Esophagus (tissue), 2 donors: ENCODE data around the gene TMEM43. TPM values are rescaled to one million over a fixed set of nuclear protein-coding genes. Genes with fewer than 3 reads are reported as not detected.

ENCODE experiments used
- H3K27ac ChIP-seq, 2 donors: one replicate each; pipeline ENCODE4 v1.5.1; 2013; ENCODE audit warnings: low read depth in 2 of 2, mild to moderate bottlenecking in 2 of 2, inconsistent platforms in 1 of 2, low read length in 1 of 2, moderate library complexity in 1 of 2
- H3K27me3 ChIP-seq, 2 donors: one replicate each; pipeline ENCODE4 v1.6.1; 2013; ENCODE audit warnings: low read length in 2 of 2, control low read depth in 1 of 2, mild to moderate bottlenecking in 1 of 2; ENCODE audit not compliant: insufficient read depth in 2 of 2, control insufficient read depth in 1 of 2
- H3K36me3 ChIP-seq, 2 donors: one replicate each; pipeline ENCODE4 v1.6.1; 2013; ENCODE audit warnings: low read length in 1 of 2; ENCODE audit not compliant: control insufficient read depth in 2 of 2, insufficient read depth in 2 of 2
- H3K4me1 ChIP-seq, 2 donors: one replicate each; pipeline ENCODE4 v1.6.1; 2013; ENCODE audit warnings: low read length in 1 of 2; ENCODE audit not compliant: control insufficient read depth in 2 of 2, insufficient read depth in 2 of 2
- H3K4me3 ChIP-seq, 2 donors: one replicate each; pipeline ENCODE4 v1.5.1; 2013; ENCODE audit warnings: low read length in 2 of 2, mild to moderate bottlenecking in 2 of 2, low read depth in 1 of 2, moderate library complexity in 1 of 2
- H3K9me3 ChIP-seq, 2 donors: one replicate each; pipeline ENCODE4 v1.6.1; 2013; ENCODE audit warnings: mild to moderate bottlenecking in 2 of 2, low read depth in 1 of 2, low read length in 1 of 2, moderate library complexity in 1 of 2; ENCODE audit not compliant: control insufficient read depth in 2 of 2, insufficient read depth in 1 of 2
- WGBS, 2 donors: extraction: QIAGEN DNeasy Blood & Tissue Kit; methylation state at CpG; one replicate each; pipeline ENCODE4 v1.1.7; 2013; 5-methylcytosine and 5-hydroxymethylcytosine counted together
- polyA plus RNA-seq, 2 donors: library from polyadenylated mRNA; stranded (reverse); fragments of 200-250 nt; gene quantifications; one replicate each; pipeline ENCODE4 v1.2.3, GENCODE V29; 2013
- donor health status: healthy with polysubstance abuse.
- donor health status: Bipolar disorder and iron deficiency.

TMEM43 gene
- polyA plus RNA-seq, 2 donors, result 41.4 to 45.6 TPM

DNA sequence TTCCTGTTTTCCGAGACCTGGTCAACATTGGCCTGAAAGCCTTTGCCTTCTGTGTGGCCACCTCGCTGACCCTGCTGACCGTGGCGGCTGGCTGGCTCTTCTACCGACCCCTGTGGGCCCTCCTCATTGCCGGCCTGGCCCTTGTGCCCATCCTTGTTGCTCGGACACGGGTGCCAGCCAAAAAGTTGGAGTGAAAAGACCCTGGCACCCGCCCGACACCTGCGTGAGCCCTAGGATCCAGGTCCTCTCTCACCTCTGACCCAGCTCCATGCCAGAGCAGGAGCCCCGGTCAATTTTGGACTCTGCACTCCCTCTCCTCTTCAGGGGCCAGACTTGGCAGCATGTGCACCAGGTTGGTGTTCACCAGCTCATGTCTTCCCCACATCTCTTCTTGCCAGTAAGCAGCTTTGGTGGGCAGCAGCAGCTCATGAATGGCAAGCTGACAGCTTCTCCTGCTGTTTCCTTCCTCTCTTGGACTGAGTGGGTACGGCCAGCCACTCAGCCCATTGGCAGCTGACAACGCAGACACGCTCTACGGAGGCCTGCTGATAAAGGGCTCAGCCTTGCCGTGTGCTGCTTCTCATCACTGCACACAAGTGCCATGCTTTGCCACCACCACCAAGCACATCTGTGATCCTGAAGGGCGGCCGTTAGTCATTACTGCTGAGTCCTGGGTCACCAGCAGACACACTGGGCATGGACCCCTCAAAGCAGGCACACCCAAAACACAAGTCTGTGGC, 16.9 kb downstream of the TMEM43 start:
- Histone ChIP-seq H3K36me3 (peaks cover 8 to 50% of the 10 kb centered on the region in 2 donors), H3K27ac (peak overlapping the region in 1 of 2 donors; percentile 52)

DNA sequence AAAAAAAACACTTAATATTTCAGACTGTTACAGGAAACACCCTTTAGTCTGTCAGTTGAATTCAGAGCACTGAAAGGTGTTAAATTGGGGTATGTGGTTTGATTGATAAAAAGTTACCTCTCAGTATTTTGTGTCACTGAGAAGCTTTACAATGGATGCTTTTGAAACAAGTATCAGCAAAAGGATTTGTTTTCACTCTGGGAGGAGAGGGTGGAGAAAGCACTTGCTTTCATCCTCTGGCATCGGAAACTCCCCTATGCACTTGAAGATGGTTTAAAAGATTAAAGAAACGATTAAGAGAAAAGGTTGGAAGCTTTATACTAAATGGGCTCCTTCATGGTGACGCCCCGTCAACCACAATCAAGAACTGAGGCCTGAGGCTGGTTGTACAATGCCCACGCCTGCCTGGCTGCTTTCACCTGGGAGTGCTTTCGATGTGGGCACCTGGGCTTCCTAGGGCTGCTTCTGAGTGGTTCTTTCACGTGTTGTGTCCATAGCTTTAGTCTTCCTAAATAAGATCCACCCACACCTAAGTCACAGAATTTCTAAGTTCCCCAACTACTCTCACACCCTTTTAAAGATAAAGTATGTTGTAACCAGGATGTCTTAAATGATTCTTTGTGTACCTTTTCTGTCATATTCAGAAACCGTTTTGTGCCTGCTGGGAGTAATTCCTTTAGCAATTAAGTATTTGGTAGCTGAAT, 17.9 kb downstream of the TMEM43 start:
- H3K27ac ChIP-seq, result peak overlapping the region; percentile 67 to 74
- no peak overlapping the region for H3K4me3 ChIP-seq
- WGBS, 2 donors, result 38 to 52% methylated on average over 8 of the region's 8 CpGs
- H3K4me1 ChIP-seq, result peaks cover 2 to 9% of the 10 kb centered on the region in 2 donors
- H3K27me3 ChIP-seq, result no peaks in the 10 kb centered on the region
- H3K36me3 ChIP-seq, result peaks cover 8 to 56% of the 10 kb centered on the region in 2 donors
- no peaks in the 10 kb centered on the region for H3K9me3 ChIP-seq

More for the DNA sequence above, 16.9 kb downstream of the TMEM43 start:
- H3K9me3 ChIP-seq, result no peaks in the 10 kb centered on the region
- no peaks in the 10 kb centered on the region for H3K27me3 ChIP-seq
- peaks cover 8 to 14% of the 10 kb centered on the region in 2 donors for H3K4me1 ChIP-seq
- H3K4me3 ChIP-seq, result no peak overlapping the region
- 82 to 84% methylated on average over 19 of the region's 19 CpGs for WGBS, 2 donors

DNA sequence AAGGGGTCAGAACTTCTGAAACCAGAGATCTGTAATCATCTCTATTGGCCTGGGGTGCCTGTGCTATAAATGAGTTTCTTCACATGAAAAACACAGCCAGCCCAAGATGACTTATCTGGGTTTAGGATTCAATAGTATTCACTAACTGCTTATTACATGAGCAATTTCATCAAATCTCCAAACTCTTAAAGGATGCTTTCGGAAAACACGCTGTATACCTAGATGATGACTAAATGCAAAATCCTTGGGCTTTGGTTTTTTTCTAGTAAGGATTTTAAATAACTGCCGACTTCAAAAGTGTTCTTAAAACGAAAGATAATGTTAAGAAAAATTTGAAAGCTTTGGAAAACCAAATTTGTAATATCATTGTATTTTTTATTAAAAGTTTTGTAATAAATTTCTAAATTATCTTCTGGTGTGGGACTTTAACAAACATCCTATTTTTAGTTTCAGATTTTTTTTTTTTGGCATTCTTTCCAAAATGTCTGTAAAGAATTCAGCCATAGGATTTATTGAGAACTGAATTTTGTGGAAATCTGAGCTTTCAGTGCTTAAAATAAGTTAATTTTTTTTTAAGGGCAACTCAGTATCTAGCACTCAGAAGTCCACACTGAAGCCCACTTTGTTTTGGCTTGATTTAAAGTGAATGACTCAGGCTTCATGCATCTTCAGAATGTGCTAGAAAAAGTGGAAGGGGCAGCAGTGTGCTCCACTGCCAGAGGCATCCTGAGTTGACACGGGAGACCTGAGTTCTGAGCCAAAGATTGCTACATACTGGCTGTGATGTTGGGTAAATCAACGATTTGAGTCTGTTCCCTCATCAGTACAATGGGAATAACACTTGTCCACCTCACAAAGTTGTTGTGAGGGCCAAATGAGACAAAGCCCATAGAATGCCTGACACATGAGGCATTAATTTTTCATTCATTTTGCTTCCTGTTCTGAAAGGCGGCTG, 18.7 kb downstream of the TMEM43 start:
- Histone ChIP-seq H3K9me3 (no peaks in the 10 kb centered on the region), H3K4me3 (no peak overlapping the region), H3K4me1 (peaks cover 0 to 9% of the 10 kb centered on the region in 2 donors), H3K36me3 (peaks cover 8 to 58% of the 10 kb centered on the region in 2 donors), H3K27me3 (no peaks in the 10 kb centered on the region), H3K27ac (peak overlapping the region; percentile 84 to 92)
- WGBS, 2 donors, result 43 to 57% methylated on average over 7 of the region's 7 CpGs

DNA sequence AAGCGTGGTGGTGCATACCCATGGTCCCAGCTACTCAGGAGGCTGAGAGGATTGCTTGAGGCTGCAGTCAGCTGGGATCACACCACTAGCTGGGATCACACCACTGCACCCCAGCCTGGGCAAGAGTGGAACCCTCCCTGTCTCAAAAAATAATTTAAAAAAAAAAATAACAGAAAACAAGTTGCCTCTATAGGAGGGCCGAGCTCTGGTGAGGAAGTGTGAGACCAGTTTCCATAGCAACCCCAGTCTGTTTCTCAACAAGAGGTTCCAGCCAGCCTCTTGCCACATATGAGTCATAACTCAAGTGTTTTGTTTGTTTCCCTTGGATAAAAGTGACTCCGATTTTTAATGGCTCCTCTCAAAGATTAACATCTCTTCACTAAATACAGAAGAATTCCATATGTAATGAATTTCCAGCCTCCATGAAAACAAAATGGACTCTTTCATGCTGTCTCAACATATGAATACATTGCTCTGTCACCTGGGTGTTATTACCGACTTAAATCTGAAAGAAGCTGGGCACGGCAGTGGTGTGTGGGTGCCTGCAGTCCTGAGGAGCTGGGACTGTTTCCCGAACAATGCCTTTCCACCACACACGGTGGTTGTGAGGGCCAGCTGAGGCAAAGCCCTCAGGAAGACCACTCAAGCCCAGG, 19.7 kb downstream of the TMEM43 start:
- Histone ChIP-seq H3K27me3 (no peaks in the 10 kb centered on the region), H3K9me3 (no peaks in the 10 kb centered on the region), H3K4me1 (peaks cover 0 to 9% of the 10 kb centered on the region in 2 donors), H3K36me3 (peaks cover 8 to 48% of the 10 kb centered on the region in 2 donors), H3K27ac (peak overlapping the region; percentile 85 to 93), H3K4me3 (peak overlapping the region in 1 of 2 donors; percentile 11)
- 5 to 13% methylated on average over 7 of the region's 7 CpGs for WGBS, 2 donors

DNA sequence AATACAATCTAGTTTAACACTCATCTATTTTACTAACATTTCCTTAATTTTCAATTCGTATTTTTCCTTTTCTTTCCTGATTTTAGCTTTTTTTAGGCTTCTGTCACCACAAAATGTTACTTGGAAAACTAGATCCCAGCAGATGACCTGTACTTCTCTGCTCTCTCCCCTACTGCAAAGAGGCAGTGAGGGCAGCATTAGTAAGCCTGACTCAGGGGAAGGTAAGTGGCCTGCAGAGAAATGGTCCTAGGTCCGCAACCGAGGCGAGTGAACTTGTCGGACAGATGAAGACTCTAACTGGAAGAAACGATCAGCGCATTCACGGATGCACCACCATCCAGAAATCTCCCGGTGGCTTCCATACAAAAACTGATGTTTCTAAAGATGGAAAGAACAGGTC, 20.4 kb downstream of the TMEM43 start:
- Histone ChIP-seq H3K27ac (peak overlapping the region; percentile 23 to 85), H3K36me3 (peaks cover 8 to 44% of the 10 kb centered on the region in 2 donors), H3K9me3 (no peaks in the 10 kb centered on the region), H3K27me3 (no peaks in the 10 kb centered on the region), H3K4me1 (peaks cover 0 to 9% of the 10 kb centered on the region in 2 donors), H3K4me3 (no peak overlapping the region)
- 86 to 90% methylated on average over 9 of the region's 9 CpGs for WGBS, 2 donors

DNA sequence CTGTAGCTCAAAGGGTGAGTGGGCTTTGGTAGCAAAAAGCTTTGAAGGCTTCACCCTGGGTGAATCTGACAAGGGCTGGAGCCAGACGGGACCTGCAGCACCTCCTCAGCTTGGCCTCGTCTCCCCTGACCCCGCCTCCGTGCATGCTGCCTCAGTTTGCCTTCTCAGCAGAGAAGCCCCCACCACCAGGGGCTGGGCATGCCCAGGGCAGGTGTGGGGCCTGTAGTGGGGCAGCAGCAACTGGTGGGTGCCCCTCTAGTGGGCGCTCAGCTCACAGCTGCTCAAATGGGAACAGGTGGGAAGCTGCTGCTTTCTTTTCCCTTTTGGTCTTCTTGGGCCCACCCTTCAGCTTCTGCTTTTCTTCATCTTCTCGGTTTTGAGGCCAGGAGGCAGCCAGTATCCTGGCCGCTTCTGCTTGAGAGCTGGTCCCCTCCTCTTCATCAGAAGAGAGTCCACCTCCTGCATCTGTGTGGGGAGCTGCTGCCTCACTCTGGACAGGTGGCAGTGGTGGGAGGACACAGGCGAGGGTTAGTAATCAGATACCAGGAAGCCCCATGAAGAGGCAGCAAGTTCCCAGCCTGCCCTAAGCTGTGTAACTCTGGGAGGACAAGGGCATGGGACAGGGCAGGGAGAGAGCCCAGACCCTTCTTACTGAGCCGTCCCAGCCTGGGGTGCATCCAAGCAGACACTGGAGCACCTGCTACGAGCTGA, 21.0 kb downstream of the TMEM43 start:
- H3K36me3 ChIP-seq, result peaks cover 8 to 40% of the 10 kb centered on the region in 2 donors
- 77 to 85% methylated on average over 10 of the region's 10 CpGs for WGBS, 2 donors
- no peaks in the 10 kb centered on the region for H3K27me3 ChIP-seq
- no peak overlapping the region for H3K4me3 ChIP-seq
- H3K27ac ChIP-seq, result peak overlapping the region; percentile 23 to 77
- H3K4me1 ChIP-seq, result peaks cover 0 to 9% of the 10 kb centered on the region in 2 donors
- no peaks in the 10 kb centered on the region for H3K9me3 ChIP-seq

DNA sequence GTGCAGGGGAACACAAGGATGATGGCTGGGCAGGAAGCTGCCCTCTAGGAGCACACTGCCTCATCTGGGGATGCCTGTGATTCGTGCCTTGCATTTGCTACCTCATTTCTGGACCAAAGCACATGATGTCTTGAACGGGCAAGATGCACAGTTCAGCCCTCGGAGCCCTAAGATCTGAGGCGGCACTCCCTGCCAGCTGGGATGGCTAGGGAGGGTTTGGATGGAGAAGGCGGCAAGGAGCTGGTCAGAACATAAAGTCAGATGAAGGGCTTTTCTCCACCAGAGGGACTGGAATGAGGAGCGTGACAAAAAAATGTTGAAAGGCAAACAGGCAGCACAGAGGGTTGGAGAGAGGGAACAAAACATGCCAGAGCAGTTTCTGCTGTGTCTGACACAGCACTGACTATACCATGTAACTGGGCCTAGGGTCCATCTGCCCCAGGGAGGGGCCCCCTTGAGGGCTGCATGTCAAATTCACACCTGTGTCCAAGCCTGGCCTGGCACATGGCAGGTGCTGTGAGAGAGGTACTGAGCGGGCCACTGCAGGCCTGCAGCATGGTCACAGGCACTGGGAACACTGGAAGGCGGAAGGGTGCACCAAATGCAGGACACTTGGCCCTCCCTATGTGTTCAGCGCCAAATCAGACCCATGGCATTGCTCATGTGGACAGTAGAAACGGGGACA, 21.7 kb downstream of the TMEM43 start:
- Histone ChIP-seq H3K27me3 (no peaks in the 10 kb centered on the region), H3K36me3 (peaks cover 10 to 36% of the 10 kb centered on the region in 2 donors), H3K9me3 (no peaks in the 10 kb centered on the region), H3K27ac (peak overlapping the region; percentile 23 to 38), H3K4me1 (peaks cover 0 to 9% of the 10 kb centered on the region in 2 donors), H3K4me3 (no peak overlapping the region)
- WGBS, 2 donors, result 80 to 88% methylated on average over 10 of the region's 10 CpGs

DNA sequence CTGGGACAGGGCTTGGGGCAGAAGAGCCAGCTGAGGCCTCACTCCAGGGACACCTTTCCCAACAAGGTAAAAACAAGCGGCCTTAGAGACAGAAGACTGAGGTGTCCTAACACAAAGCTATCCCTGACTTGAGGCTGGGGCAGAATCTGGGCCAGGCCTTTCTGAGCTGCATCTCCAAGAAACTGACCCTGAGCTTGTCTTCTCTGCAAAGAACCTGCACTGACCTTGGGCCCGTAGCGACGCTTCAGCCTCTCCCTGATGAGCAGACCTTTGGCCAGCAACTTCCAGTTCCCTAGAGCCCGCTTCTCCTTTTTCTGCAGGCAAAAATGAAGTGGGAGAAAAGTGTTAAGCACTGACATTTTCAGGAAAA, 22.2 kb downstream of the TMEM43 start:
- Histone ChIP-seq H3K27me3 (no peaks in the 10 kb centered on the region), H3K4me1 (peaks cover 0 to 9% of the 10 kb centered on the region in 2 donors), H3K4me3 (no peak overlapping the region), H3K36me3 (peaks cover 7 to 35% of the 10 kb centered on the region in 2 donors), H3K27ac (no peak overlapping the region), H3K9me3 (no peaks in the 10 kb centered on the region)
- WGBS, 2 donors, result 77 to 92% methylated on average over 5 of the region's 5 CpGs
